Esophagus muscularis mucosa (tissue), 4 donors: Measurements from ENCODE around the gene POLRMT. TPM values are rescaled to one million over a fixed set of nuclear protein-coding genes. Genes with fewer than 3 reads are reported as not detected.
"Not testable (repeated sequence)": the region's sequence is repeated elsewhere in the genome, so short reads cannot be mapped to it uniquely, and the experiment has no call there.

Experiments
- DNase-seq: peaks from one replicate; pipeline ENCODE4 v3.0.0-alpha.2; 2017; ENCODE audit errors: extremely low spot score
- H3K27ac ChIP-seq, 4 donors: fragments of 200-600 bp; sonication (generic); replicated peaks in 1 of 4; 1 replicate in 3 of 4; 2 replicates in 1 of 4; pipeline ENCODE4 v1.5.1; 2016 to 2019; ENCODE audit warnings: mild to moderate bottlenecking in 1 of 4
- H3K27me3 ChIP-seq, 4 donors: fragments of 200-600 bp; sonication (generic); one replicate each; pipeline versions ENCODE4 v1.5.1 to v1.6.0; 2016 to 2019
- H3K36me3 ChIP-seq, 4 donors: fragments of 200-600 bp; sonication (generic); one replicate each; pipeline ENCODE4 v1.5.1; 2016 to 2019
- H3K4me1 ChIP-seq, 4 donors: fragments of 200-600 bp; sonication (generic); one replicate each; pipeline ENCODE4 v1.5.1; 2016 to 2019
- H3K4me3 ChIP-seq, 4 donors: fragments of 200-600 bp; sonication (generic); 1 replicate in 2 of 4; 2 replicates in 2 of 4; pipeline ENCODE4 v1.5.1; 2016 to 2019; ENCODE audit warnings: mild to moderate bottlenecking in 4 of 4, moderate library complexity in 1 of 4
- H3K9me3 ChIP-seq, 4 donors: fragments of 200-600 bp; sonication (generic); 1 replicate in 3 of 4; 2 replicates in 1 of 4; pipeline ENCODE4 v1.5.1; 2016 to 2019
- CTCF ChIP-seq, 3 experiments: fragments of 200-600 bp in 2 of 3; fragments of 450-650 bp in 1 of 3; sonication (generic) in 2 of 3; IDR thresholded peaks; one replicate each; pipeline ENCODE4 v1.5.1; 2017 to 2019; ENCODE audit warnings: antibody characterized with exemption in 3 of 3, mild to moderate bottlenecking in 2 of 3, moderate library complexity in 1 of 3
- EP300 ChIP-seq: sonication (generic); formaldehyde crosslinking; IDR thresholded peaks from one replicate; pipeline ENCODE4 v1.6.1; 2017; ENCODE audit warnings: antibody characterized with exemption
- POLR2A ChIP-seq: fragments of 450-650 bp; IDR thresholded peaks from one replicate; pipeline ENCODE4 v1.6.1; 2017; ENCODE audit warnings: antibody characterized with exemption, moderate library complexity, mild to moderate bottlenecking, low read depth
- POLR2AphosphoS5 ChIP-seq, 2 donors: sonication (generic); formaldehyde crosslinking; IDR thresholded peaks; one replicate each; pipeline ENCODE4 v1.6.1; 2017; ENCODE audit warnings: antibody characterized with exemption in 2 of 2
- WGBS: methylation state at CpG from one replicate; pipeline ENCODE4 v1.1.5; 2018; 5-methylcytosine and 5-hydroxymethylcytosine counted together
- intact Hi-C: fragments of 100-400 bp; cut with DNase I; formaldehyde crosslinking; loops from one replicate; pipeline ENCODE4 v1.15.1; 2023
- total RNA-seq, 4 donors: library from RNA; depleted of rRNA; stranded (reverse); fragments of >200 nt; gene quantifications; one replicate each; pipeline versions ENCODE4 v1.1.0 to v1.2.1, GENCODE V29; 2016

Gene POLRMT
- total RNA-seq, 4 donors from 2014 or later = 20.8 to 40.7 (median 30.4) TPM

GRCh38 chr19:610071-610800 lies 23.1 kb downstream of the POLRMT start:
- intact Hi-C loops = no loop called here
- Histone ChIP-seq H3K27me3 (peaks cover 0 to 38% (median 0%) of the 10 kb centered on the region in 4 donors), H3K9me3 (no peaks in the 10 kb centered on the region), H3K4me3 (peak overlapping the region; percentile 12 to 45 (median 22)), H3K36me3 (no peaks in the 10 kb centered on the region), H3K27ac (peak overlapping the region; percentile 7 to 46 (median 15)), H3K4me1 (peaks cover 10 to 25% (median 11%) of the 10 kb centered on the region in 4 donors)
- WGBS = 60% methylated on average over 1 of the region's 38 CpGs
- DNase-seq = no peak
- TF ChIP-seq CTCF (IDR thresholded peaks at IDR 0.05) (no peak), POLR2A (no peak), EP300 (no peak), POLR2AphosphoS5 (IDR thresholded peaks at IDR 0.05) (no peak)

- Histone ChIP-seq H3K27ac (no peak overlapping the region), H3K9me3 (no peaks in the 10 kb centered on the region), H3K36me3 (no peaks in the 10 kb centered on the region), H3K4me1 (peaks cover 10 to 25% (median 11%) of the 10 kb centered on the region in 4 donors), H3K4me3 (no peak overlapping the region), H3K27me3 (peaks cover 0 to 30% (median 0%) of the 10 kb centered on the region in 4 donors)
- 92% methylated on average over 2 of the region's 22 CpGs for WGBS
- TF ChIP-seq CTCF (IDR thresholded peaks at IDR 0.05) = no peak
- intact Hi-C loops = no loop called here
- DNase-seq = no peak
Measured at GRCh38 chr19:609004-609346, 24.4 kb downstream of the POLRMT start.

GRCh38 chr19:608155-609003 lies 25.0 kb downstream of the POLRMT start:
- TF ChIP-seq POLR2A = no peak
- no peak for TF ChIP-seq POLR2AphosphoS5 (IDR thresholded peaks at IDR 0.05)
- TF ChIP-seq CTCF (IDR thresholded peaks at IDR 0.05) = no peak
- no peak for TF ChIP-seq EP300
- 76% methylated on average over 26 of the region's 30 CpGs for WGBS
- no peaks in the 10 kb centered on the region for H3K9me3 ChIP-seq
- no peak overlapping the region for H3K4me3 ChIP-seq
- no peak overlapping the region for H3K27ac ChIP-seq
- H3K27me3 ChIP-seq = peaks cover 0 to 26% (median 0%) of the 10 kb centered on the region in 4 donors
- intact Hi-C loops = no loop called here
- no peaks in the 10 kb centered on the region for H3K36me3 ChIP-seq
- DNase-seq = no peak
- peaks cover 10 to 25% (median 11%) of the 10 kb centered on the region in 4 donors for H3K4me1 ChIP-seq

GRCh38 chr19:607301-608154 lies 25.8 kb downstream of the POLRMT start:
- intact Hi-C loops = no loop called here
- WGBS = 77% methylated on average over 7 of the region's 30 CpGs

GRCh38 chr19:605061-605971 lies 28.0 kb downstream of the POLRMT start:
- intact Hi-C loops, DNase-seq: not testable (repeated sequence)
- WGBS = 83% methylated on average over 13 of the region's 34 CpGs

More at GRCh38 chr19:607301-608154, 25.8 kb downstream of the POLRMT start:
- H3K9me3 ChIP-seq = no peaks in the 10 kb centered on the region
- H3K4me1 ChIP-seq = peaks cover 10 to 25% (median 11%) of the 10 kb centered on the region in 4 donors
- no peaks in the 10 kb centered on the region for H3K36me3 ChIP-seq
- H3K27ac ChIP-seq = no peak overlapping the region
- no peak for TF ChIP-seq POLR2A
- no peak for TF ChIP-seq POLR2AphosphoS5 (IDR thresholded peaks at IDR 0.05)
- no peak for TF ChIP-seq EP300
- no peak for TF ChIP-seq CTCF (IDR thresholded peaks at IDR 0.05)
- DNase-seq = no peak
- H3K4me3 ChIP-seq = no peak overlapping the region
- H3K27me3 ChIP-seq = peaks cover 0 to 26% (median 0%) of the 10 kb centered on the region in 4 donors

More at GRCh38 chr19:605061-605971, 28.0 kb downstream of the POLRMT start:
- H3K27ac ChIP-seq, H3K36me3 ChIP-seq, H3K9me3 ChIP-seq, H3K4me3 ChIP-seq: not testable (repeated sequence)
- Histone ChIP-seq H3K27me3 (peaks cover 0 to 24% (median 0%) of the 10 kb centered on the region in 4 donors), H3K4me1 (peaks cover under 1 to 15% (median 3%) of the 10 kb centered on the region in 4 donors)
